G401 (cell line): ENCODE measurements around the gene IFI6. TPM values are rescaled to one million over a fixed set of nuclear protein-coding genes. Genes with fewer than 3 reads are reported as not detected.
"Not testable (repeated sequence)": the region's sequence is repeated elsewhere in the genome, so short reads cannot be mapped to it uniquely, and the experiment has no call there.

Experiments
- DNase-seq: peaks from one replicate; pipeline ENCODE4 v3.0.0-alpha.2; 2015; ENCODE audit warnings: low spot score
- in situ Hi-C: cut with HindIII; loops from 2 replicates; pipeline ENCODE4 v1.10.0; 2016; ENCODE audit warnings: low sequenced_read_pairs, mixed read lengths
- total RNA-seq: library from RNA; depleted of rRNA; stranded (reverse); fragments of >200 nt; shearing (Covaris generic); gene quantifications from 2 replicates; pipeline ENCODE4 v1.2.3, GENCODE V29; 2014

IFI6 gene
- total RNA-seq, 1 experiment from 2014 or later, result 48.2 TPM

DNA sequence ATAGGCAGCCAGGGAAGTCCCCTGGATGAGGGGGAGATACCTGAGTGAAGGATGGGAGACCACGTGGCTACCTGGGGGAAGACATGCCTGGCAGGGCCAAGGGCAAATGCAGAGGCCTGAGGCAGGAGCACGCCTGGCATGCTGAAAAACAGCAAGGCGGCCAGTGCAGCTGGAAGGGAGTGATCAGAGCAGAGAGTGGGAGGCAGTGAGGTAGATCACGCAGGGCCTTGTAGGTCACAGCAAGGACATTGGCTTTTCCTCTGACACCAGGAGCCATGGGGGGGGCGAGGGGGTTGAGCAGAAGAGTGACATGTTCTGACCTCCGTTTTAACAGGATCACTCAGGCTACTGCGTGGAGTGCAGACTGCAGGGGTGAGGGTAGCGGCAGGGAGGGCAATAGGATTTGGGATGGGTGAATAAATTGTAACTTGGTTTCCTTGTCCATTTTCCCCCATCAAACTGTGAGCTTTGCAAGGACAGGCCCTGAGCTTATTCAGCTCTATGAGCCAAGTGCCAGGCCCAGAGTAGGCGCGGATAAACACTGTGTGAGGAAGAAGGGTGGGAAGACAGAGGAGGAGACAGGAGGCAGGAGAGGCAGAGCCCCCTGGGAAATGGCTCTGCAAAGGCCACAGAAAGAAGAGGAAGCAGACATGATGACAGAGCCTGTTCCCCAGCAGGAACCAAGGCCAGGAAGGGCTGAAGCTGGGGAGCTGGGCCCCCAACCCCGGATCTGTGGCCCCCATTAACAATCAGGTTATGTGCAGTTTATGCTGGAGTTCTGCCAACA is 16.6 kb downstream of the IFI6 start:
- in situ Hi-C loops, result no loop called here
- no peak for DNase-seq

DNA sequence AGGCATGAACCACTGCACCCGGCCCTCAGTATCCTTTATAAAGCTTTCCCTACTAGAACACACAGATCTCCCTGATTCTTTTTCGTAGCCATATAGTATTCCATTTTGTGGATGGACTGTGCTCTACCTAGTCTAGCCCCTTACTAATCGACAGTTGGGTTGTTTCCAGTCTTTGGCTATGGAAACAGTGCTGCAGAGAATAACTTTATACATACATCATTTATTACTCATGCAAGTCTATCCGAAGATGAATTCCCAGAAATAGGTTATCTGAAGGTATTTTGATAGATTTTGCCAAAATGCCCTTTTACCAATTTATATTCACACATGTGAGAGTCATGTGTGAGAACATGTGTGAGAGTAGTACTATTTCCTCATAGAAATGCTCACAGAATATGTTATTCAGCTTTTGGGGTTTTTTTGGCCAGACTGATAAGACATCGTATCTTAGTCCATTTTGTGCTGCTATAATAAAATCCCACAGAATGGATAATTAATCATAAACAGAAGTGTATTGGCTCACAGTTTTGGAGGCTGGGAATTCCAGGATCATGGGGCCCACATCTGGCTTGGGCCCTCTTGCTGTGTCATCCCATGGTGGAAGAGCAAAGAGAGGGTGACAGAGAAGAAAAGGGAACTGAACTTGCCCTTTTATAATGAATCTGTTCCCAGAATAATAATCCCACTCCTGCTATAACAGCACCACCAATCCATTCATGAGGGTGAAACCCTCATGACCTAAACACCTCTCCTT is 19.7 kb downstream of the IFI6 start:
- in situ Hi-C loops, result no loop called here
- DNase-seq, result no peak

DNA sequence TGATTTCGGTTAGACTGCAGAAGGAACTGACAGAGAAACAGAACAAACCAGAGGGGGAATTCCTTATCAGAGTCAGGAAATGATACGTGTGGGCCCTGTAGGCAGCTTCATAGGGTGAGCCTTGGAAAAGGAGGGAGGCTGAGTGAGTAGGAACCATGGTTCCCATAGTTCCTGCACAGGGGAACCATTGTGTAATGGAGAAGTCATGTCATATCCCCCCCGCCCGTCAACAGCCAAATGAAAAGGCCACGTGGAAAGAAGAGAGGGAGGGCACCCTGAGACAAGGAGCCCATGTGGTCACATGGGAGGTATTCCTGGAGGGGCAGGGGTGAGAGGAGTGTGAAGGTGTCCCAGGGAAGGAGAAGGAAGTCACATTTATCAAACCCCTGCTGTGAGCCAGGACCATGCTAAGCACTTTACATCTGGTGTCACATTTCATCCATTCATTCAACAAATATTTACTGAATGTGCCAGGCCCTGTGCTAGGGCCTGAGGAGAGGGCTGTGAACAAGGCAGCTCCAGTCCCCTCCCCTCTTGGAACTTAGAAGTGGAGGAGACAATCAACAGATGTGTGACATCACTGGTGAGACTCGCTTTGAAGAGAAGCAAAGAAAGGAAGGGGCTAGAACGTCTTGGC is 21.3 kb downstream of the IFI6 start:
- in situ Hi-C loops, result no loop called here
- DNase-seq, result no peak

DNA sequence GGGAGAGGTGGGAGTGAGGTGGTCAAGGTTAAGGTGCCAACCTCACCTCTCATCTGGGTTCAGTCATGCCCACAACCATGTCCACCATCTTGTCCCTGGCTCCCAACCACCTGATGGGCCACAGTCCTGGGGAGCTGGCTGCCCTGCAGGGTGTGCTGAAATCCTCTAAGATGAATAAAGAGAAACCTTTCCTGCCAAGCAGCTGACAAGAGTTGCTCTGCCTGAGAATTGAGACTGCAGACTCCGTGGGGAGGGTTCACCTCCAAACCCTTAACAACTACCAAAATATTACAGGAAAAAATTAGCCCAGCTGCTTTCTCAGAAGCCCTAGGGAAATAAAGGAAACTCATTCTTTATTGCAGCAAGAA is 21.8 kb downstream of the IFI6 start:
- in situ Hi-C loops, result no loop called here

DNA sequence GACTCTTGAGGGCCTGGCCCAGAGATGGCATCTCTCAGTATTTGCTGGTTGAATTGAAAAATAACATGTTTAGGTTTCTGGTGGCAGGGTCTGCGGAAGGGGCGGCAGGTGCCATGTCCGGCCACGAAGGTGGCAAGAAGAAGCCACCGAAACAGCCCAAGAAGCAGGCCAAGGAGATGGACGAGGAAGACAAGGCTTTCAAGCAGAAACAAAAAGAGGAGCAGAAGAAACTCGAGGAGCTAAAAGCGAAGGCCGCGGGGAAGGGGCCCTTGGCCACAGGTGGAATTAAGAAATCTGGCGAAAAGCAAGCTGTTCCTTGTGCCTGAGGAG is 22.7 kb downstream of the IFI6 start:
- in situ Hi-C loops, result no loop called here
- DNase-seq, result no peak

More for the DNA sequence above, 21.8 kb downstream of the IFI6 start:
- DNase-seq, result no peak

DNA sequence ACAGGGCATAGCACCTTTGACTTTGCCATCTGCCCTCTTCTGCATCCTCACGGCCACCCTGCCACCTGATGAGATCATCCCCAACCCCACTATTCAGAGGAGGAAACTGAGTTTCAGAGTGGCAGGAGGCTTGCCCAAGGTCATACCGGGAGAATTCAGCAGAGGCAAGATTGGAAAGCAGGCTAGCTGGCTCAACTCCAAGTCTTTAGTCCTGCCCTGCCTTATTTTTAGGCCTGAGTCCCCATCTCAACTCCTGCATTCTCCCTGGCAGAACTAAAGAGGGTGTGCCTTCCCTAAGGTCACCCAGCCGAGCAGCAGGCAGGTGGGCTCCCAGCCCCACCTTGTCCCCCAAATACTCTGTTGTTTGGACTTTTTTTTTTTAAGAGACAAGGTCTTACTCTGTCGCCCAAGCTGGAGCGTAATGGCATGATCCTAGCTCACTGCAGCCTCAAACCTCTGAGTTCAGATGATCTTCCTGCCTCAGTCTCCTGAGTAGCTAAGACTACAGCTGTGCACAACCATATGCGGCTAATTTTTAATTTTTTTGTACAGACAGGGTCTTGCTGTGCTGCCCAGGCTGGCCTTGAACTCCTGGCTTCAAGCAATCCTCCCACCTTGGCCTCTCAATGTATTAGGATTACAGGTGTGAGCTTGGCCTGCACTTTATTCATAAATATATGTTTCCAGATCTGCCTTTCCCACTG is 23.2 kb downstream of the IFI6 start:
- DNase-seq, result peak; percentile 14
- in situ Hi-C loops, result no loop called here

DNA sequence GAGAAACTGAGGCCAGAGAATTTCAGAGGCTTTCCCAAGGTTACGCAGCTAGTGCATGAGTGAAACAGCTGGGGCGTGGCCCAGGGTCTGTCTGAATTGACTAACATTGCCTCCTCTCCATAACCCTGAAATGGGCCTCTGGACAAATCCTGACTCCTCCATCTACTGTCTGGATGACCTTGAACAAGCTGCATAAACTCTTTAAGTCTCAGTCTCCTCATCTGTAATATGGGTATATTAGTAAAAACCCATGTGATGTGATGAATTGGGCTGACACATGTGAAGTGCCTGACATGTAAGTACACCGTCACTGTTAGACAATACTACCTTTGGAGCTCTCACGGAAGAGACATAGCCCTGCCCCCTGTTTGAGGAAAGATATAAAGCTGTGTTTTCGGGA is 24.7 kb downstream of the IFI6 start:
- in situ Hi-C loops, result no loop called here
- no peak for DNase-seq

DNA sequence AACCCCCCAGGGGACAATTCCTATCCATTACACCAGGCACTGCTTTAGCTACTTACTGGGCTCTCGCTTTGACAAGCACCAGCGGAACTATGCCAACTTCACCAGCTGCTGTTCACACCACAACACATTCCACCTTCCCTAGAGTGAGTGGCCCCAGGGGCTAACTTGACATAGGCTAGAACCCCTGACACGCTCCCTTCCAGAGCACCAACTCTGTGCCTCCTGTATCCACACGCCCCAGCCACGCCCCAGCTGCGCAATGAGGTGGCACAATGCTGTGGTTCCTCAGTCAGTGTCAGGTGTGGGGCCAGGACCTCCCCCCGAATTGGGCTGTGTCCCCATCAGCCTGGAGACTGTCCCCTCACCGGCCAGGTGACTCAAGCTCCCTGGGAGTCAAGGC is 25.3 kb downstream of the IFI6 start:
- in situ Hi-C loops, result no loop called here
- DNase-seq, result no peak

DNA sequence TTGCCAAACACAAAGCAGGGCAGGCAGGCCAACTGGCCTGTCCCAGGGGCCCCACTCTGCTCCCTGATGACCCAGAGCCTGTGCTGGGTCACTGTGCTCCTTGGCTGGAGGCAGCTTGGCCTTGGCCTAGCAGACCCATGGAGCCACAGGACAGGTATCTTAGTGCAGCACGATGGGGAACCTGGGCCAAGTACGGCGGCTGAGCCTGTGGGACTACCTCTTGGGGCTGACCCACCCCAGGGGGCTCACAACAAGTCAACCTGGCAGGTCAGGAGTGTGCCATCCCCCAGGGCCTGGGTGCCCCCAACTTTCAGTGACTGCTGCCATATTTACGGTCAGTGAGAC is 26.9 kb downstream of the IFI6 start:
- DNase-seq, result no peak
- in situ Hi-C loops, result no loop called here

DNA sequence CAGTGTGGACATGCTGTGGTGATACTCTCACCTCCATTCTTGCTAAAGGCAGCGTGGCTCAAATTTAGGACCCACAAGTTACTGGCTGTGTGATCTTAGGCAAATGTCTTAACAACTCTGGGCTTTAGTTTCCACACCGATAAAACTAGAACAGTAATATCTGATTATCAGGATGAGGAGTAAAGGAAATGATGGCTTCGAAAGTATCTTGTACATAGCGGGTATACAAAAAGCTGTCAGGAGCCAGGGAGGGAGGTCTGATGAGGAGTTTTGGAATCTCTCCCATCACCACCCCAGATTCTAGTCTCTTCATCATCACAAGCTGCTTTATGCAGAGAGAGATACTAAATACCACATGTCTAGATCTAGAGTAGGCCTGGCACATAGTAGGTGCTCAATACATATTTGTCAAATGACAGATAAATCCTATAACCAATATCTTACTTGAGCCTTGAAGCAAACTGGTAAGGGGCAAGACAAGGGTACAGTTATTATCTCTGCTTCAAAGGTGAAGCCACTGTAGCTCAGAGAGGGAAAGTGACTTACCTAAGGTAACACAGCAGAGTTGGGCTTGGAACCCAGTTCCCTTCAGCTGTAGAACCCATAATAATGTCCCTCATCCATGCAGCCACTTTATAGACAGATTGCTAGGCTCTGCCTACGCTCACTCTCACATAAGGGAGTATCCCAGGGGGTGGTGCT is 27.5 kb downstream of the IFI6 start:
- DNase-seq, result no peak
- in situ Hi-C loops, result no loop called here

DNA sequence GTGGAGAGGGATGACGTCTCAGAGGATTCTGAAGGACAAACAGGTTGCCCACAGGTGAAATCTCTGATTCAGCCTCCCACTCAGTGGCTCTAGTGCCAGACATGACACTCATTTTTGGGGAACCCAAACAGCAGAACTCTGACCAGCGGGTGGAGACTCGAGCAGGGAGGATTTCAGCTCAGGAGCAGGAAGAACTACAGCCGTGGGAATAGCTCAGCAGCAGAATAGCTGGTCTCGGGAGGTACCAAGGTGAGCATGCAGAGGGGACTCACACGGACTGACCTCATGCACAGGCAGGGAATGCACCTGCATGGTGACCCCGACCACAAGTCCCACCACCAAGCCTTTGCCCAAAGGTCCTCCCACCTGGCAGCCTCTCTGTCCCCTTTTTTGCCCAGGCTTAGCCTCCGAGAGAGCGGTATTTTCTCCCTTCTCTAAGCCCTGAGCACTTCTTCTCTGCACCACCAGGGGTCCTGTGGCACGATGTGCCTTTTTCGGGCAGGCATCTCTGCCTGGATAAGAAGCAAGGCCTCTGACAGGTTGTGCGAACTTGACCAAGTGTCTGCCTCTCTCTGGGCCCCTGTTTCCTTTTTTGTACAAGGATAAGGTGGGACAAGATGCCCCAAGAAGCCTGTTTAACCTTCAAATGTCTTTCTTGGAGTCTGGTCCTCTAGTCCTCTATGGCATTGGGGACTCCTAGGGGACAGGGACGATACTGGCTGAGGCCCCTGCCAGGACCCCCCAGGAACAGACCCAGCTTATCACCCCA is 28.2 kb downstream of the IFI6 start:
- in situ Hi-C loops, result no loop called here
- DNase-seq, result peak; percentile 34

DNA sequence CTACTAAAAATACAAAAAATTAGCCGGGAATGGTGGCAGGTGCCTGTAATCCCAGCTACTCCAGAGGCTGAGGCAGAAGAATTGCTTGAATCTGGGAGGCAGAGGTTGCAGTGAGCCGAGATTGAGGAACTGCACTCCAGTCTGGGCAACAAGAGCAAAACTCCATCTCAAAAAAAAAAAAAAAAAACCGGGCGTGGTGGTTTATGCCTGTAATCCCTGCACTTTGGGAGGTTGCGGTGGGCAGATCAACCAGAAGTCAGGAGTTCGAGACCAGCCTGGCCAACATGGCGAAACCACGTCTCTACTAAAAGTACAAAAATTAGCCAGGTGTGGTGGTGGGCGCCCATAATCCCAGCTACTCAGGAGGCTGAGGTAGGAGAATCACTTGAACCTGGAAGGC is 31.5 kb downstream of the IFI6 start:
- in situ Hi-C loops, DNase-seq: not testable (repeated sequence)

DNA sequence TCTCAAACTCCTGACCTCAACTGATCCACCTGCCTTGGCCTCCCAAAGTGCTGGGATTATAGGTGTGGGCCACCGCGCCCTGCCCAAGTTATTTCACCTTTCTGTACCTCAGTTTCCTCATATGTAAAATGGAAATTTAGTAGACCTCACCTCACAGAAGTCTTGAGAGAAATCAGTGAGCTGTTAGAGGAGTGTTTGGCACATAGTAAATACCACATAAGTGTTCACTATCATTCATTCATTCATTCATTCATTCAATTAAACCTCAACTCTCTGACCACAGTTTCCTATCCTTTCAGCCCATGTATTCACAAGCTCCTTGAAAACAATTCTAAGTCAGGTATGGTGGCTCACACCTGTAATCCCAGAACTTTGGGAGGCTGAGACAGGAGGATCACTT is 33.2 kb downstream of the IFI6 start:
- in situ Hi-C loops, result no loop called here
- no peak for DNase-seq

DNA sequence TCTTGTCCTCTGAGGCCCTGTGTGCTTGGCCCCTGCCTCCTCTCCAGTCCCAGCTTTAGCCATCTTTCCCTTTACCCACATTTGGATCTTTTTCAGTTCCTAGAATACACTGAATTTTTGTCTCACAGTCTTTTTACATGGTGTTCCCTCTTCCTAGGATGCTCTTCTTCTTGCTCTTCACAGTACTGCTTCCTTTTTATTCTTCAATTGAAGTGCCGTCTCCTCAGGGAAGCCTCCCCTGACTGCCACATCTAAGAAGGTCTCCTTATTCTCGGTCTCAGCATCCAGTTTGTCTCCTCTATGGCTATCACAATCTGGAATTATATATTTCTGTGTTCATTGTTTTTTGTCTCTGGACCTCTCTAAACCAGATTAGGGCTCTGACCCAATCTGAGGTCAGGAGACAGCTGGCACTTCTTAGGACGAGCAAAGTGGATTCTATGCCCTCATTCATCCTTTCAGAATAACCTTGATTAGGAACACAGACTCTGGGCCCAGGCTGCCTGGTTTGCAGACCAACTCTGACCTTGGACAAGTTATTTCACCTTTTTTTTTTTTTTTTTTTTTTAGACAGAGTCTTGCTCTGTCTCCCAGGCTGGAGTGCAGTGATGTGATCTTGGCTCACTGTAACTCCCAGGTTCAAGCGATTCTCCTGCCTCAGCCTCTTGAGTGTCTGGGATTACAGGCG is 33.8 kb downstream of the IFI6 start:
- no peak for DNase-seq
- in situ Hi-C loops, result no loop called here

DNA sequence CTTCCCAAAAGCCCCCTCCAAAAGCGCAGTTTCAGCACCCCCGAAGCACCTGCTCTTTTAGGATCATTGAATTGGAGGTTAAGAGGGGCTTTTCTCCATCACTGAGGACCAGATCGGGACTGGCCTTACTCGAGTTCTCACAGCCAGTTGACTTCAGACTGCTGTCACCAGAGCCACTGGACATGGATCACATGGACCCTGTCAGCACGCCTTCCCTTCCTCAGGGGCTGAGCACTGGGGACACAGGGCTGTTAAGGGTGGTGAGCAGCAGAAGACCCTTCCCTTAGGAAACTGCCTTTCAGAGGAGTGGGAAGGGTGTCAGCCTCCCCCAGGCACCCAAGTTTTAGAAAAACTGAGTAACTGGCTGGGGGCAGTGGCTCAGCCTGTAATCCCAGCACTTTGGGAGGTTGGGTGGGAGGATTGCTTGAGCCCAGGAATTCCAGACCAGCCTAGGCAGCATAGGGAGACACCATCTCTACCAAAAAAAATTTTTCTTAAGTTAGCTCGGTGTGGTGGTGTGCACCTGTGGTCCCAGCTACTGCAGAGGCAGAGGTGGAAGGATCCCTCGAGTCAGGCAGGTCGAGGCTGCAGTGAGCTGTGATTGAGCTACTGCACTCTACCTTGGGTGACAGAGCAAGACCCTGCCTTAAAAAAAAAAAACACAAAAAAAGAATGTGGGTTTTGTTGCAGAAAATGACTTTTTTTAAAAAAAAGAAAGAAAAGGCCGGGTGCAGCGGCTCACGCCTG is 36.4 kb downstream of the IFI6 start:
- in situ Hi-C loops, result no loop called here

DNA sequence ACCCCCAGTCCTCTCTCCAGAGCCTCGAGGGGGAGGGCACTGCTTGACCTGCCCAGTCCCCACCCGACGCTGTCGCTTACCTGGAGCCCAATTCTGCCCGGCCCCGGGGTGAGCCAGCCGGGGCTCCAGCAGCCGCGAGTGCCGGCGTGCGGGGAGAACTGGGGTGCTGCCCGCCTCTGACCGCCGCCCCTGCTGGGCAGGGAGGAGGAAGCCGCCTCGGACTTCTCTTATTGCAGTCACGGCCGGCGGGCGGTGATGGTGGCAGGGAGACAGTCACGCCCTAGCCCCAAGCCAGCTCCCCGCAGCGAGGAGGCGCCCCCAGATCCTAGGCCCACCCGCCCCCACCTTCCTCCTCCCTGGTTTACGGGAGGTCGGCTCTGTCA is 37.0 kb downstream of the IFI6 start, which contains the start of gene FGR:
TSS of gene FGR (minus strand) at position 201 of the 383 bp plus-strand sequence. CDS start 11,269 bp downstream, outside the sequence.
- in situ Hi-C loops, result no loop called here
- DNase-seq, result no peak

More for the DNA sequence above, 36.4 kb downstream of the IFI6 start:
- DNase-seq, result no peak

DNA sequence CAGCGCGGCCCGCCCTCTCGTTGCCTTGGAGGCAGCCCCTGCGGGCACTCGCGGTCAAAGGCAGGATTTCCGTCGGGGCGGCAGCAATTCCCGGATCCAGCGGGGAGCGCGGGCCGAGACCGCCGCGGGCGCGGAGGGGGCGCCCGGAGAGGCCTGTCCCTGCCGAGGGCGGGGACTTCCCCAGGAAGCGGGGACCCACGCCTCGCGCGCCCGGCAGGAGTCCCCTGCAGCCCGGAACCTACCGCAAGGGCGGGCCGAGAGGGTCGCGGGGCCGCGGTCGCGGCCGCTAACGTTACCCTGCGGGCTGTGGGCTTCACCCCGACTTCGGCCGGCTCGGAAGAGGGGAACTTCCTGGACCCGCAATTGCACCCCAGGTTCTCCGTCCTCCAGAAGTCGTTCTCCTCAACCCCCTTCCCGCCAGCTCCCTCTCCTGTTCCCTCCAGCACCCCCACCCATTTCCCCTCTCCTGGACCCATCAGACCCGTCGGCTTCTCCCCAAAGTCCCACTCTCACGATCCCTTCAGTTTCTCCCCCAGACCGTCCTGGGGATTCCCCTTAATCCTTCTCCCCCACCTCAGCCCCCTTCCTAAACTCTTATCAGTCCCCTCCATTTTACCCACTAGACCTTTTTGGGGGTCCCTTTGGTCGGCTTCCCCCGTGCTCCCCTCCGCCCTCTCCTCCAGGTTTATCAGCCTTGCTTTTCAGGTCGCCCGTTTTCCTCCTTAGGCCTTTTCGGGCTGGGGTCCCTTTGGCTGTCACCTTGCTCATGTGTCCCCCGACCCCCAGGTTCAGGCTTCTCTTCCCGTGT is 37.6 kb downstream of the IFI6 start:
- in situ Hi-C loops, result no loop called here
- DNase-seq, result no peak
